ENCODE results near the gene PRSS22. TPM values are rescaled to one million over a fixed set of nuclear protein-coding genes. Genes with fewer than 3 reads are reported as not detected.

PRSS22 gene
- polyA plus RNA-seq, 1 donor (not counting 4 experiments of a cell fraction or from before 2014, with no cell fraction given) = 2.2 TPM

GRCh38 chr16:2881783-2882649 lies 24.0 kb upstream of the PRSS22 start:
- peaks cover 6% of the 10 kb centered on the region for H3K4me1 ChIP-seq (ENCODE audit: control insufficient read depth, extremely low read depth, insufficient read depth, low read length)
- TF ChIP-seq EZH2 (IDR thresholded peaks at IDR 0.05; ENCODE audit: low read length) (no peak), CTCF (optimal IDR thresholded peaks at IDR 0.05 in 1 of 3, IDR thresholded peaks at IDR 0.05 in 1 of 3, conservative IDR thresholded peaks at IDR 0.05 in 1 of 3; ENCODE audit: extremely low read depth in 1 of 3, insufficient read depth in 2 of 3, low read length in 3 of 3) (no peak)
- peak overlapping the region; percentile 68 to 98 (median 77) for H3K4me3 ChIP-seq (ENCODE audit: control insufficient read depth in 2 of 3, extremely low read depth in 1 of 3, insufficient read depth in 2 of 3, low read depth in 1 of 3, low read length in 3 of 3)
- H2AFZ ChIP-seq (ENCODE audit: control insufficient read depth, low read length) = peak overlapping the region; percentile 90
- no peaks in the 10 kb centered on the region for H3K36me3 ChIP-seq (ENCODE audit: control insufficient read depth in 2 of 2, extremely low read depth in 1 of 2, insufficient read depth in 2 of 2, low read length in 2 of 2)
- peaks cover 3% of the 10 kb centered on the region for H3K79me2 ChIP-seq (ENCODE audit: control insufficient read depth, insufficient read depth, low read length)
- no peaks in the 10 kb centered on the region for H4K20me1 ChIP-seq (ENCODE audit: control insufficient read depth, extremely low read depth, insufficient read depth, low read length)
- FAIRE-seq (no peak), DNase-seq (ENCODE audit: low read depth, low spot score) (no peak)
- no peaks in the 10 kb centered on the region for H3K27me3 ChIP-seq (ENCODE audit: control insufficient read depth, extremely low read depth, insufficient read depth, low read length)
- H3K9ac ChIP-seq (ENCODE audit: control insufficient read depth, extremely low read depth, insufficient read depth, low read length) = peak overlapping the region; percentile 80
- no peaks in the 10 kb centered on the region for H3K9me3 ChIP-seq (ENCODE audit: control insufficient read depth, low read depth, low read length)
- peak overlapping the region; percentile 65 for H3K27ac ChIP-seq (ENCODE audit: control insufficient read depth, insufficient read depth, low read length)
- no peaks in the 10 kb centered on the region for H3K9me1 ChIP-seq (ENCODE audit: control insufficient read depth, extremely low read depth, insufficient read depth, low read length)
- H3K4me2 ChIP-seq (ENCODE audit: control insufficient read depth, extremely low read depth, insufficient read depth, low read depth, low read length) = peak overlapping the region; percentile 84
- dilution Hi-C loops (cut with MboI; ENCODE audit: extremely low pct_ligation_motif_present, low sequenced_read_pairs) = no loop called here

- Histone ChIP-seq H3K27ac (ENCODE audit: control insufficient read depth, insufficient read depth, low read length) (no peak overlapping the region), H3K9me3 (ENCODE audit: control insufficient read depth, low read depth, low read length) (no peaks in the 10 kb centered on the region), H3K4me2 (ENCODE audit: control insufficient read depth, extremely low read depth, insufficient read depth, low read depth, low read length) (no peak overlapping the region), H3K4me1 (ENCODE audit: control insufficient read depth, extremely low read depth, insufficient read depth, low read length) (peaks cover 6% of the 10 kb centered on the region), H3K36me3 (ENCODE audit: control insufficient read depth in 2 of 2, extremely low read depth in 1 of 2, insufficient read depth in 2 of 2, low read length in 2 of 2) (no peaks in the 10 kb centered on the region), H2AFZ (ENCODE audit: control insufficient read depth, low read length) (no peak overlapping the region), H4K20me1 (ENCODE audit: control insufficient read depth, extremely low read depth, insufficient read depth, low read length) (no peaks in the 10 kb centered on the region), H3K27me3 (ENCODE audit: control insufficient read depth, extremely low read depth, insufficient read depth, low read length) (no peaks in the 10 kb centered on the region), H3K4me3 (ENCODE audit: control insufficient read depth in 2 of 3, extremely low read depth in 1 of 3, insufficient read depth in 2 of 3, low read depth in 1 of 3, low read length in 3 of 3) (no peak overlapping the region), H3K9ac (ENCODE audit: control insufficient read depth, extremely low read depth, insufficient read depth, low read length) (no peak overlapping the region), H3K79me2 (ENCODE audit: control insufficient read depth, insufficient read depth, low read length) (peaks cover 3% of the 10 kb centered on the region), H3K9me1 (ENCODE audit: control insufficient read depth, extremely low read depth, insufficient read depth, low read length) (no peaks in the 10 kb centered on the region)
- DNase-seq (ENCODE audit: low read depth, low spot score) = no peak
- TF ChIP-seq CTCF (optimal IDR thresholded peaks at IDR 0.05 in 1 of 3, IDR thresholded peaks at IDR 0.05 in 1 of 3, conservative IDR thresholded peaks at IDR 0.05 in 1 of 3; ENCODE audit: extremely low read depth in 1 of 3, insufficient read depth in 2 of 3, low read length in 3 of 3) (no peak), EZH2 (IDR thresholded peaks at IDR 0.05; ENCODE audit: low read length) (no peak)
- FAIRE-seq = no peak
- dilution Hi-C loops (cut with MboI; ENCODE audit: extremely low pct_ligation_motif_present, low sequenced_read_pairs) = no loop called here
Observed at GRCh38 chr16:2879854-2880508, 22.0 kb upstream of the PRSS22 start.
